ENCODE results near the gene UBE2J1. TPM values are rescaled to one million over a fixed set of nuclear protein-coding genes. Genes with fewer than 3 reads are reported as not detected.

The UBE2J1 gene
- total RNA-seq, 3 donors from 2014 or later, result 40.0 to 50.2 (median 42.2) TPM

- Histone ChIP-seq H3K9me3 (no peaks in the 10 kb centered on the region), H3K36me3 (ENCODE audit: low read depth) (no peaks in the 10 kb centered on the region), H3K4me1 (ENCODE audit: low read depth) (no peaks in the 10 kb centered on the region), H3K4me3 (no peak overlapping the region)
- TF ChIP-seq CTCF (IDR thresholded peaks at IDR 0.05), result no peak
- DNase-seq (no peak), ATAC-seq (no peak)
- intact Hi-C loops (cut with DNase I, micrococcal nuclease), result no loop called here
Observed at GRCh38 chr6:89393659-89394058, 41.1 kb upstream of the UBE2J1 start.

- H3K36me3 ChIP-seq (ENCODE audit: low read depth), result no peaks in the 10 kb centered on the region
- intact Hi-C loops (cut with DNase I, micrococcal nuclease), result no loop called here
- no peak for DNase-seq
- H3K9me3 ChIP-seq, result no peaks in the 10 kb centered on the region
- no peak for TF ChIP-seq CTCF (IDR thresholded peaks at IDR 0.05)
- no peak for ATAC-seq
- H3K4me3 ChIP-seq, result no peak overlapping the region
- H3K4me1 ChIP-seq (ENCODE audit: low read depth), result no peaks in the 10 kb centered on the region
Observed at GRCh38 chr6:89392823-89393222, 40.3 kb upstream of the UBE2J1 start.

DNA sequence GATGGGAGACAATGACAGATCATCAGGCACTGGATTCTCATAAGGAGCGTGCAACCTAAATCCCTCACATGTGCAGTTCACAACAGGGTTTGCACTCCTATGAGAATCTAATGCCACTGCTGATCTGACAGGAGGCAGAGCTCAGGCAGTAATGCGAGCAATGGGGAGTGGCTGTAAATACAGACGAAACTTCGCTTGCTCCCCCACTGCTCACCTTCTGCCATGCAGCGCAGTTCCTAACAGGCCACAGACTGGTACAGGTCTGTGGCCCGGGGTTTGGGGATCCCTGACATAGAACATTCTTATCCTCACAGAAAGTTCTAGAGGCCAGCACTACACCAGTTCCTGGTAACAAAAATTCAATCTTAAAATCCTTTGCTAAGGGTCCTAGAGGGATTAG, 36.3 kb upstream of the UBE2J1 start:
- Histone ChIP-seq H3K4me3 (no peak overlapping the region), H3K36me3 (ENCODE audit: low read depth) (no peaks in the 10 kb centered on the region), H3K9me3 (no peaks in the 10 kb centered on the region), H3K4me1 (ENCODE audit: low read depth) (no peaks in the 10 kb centered on the region)
- no peak for ATAC-seq
- intact Hi-C loops (cut with DNase I, micrococcal nuclease), result no loop called here
- no peak for DNase-seq
- no peak for TF ChIP-seq CTCF (IDR thresholded peaks at IDR 0.05)

DNA sequence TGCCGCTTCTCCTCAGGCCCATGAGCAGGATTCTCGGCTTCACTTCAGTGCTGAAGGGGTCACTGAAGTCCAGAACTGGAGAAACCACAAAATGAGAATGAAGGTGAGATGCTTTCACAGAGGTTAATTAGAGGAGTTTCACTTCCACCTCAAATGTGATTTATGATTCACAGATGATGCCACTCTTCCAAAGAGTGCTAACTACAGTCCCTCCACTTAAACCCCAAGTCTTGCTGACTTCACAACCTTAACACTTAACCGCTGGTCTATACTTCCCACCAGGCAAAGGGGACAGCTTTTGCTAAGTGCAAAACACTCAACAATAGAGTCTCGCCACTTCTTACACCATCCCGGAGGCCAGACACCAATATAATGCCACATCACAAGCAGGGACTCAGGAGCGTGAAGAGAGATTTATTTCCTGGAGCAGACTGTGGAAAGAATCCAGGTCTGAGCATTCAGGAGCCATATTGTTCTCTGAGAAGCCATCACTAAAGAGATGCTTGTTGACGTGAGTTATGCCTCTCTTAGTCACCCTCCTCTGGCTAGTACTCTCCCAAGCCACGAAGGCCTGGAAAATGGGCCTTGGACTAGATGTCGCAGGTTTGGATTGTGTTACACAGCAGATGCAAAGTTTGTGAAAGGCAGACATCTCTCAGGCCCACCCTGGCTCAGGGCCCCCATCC, 35.1 kb upstream of the UBE2J1 start:
- DNase-seq (no peak), ATAC-seq (no peak)
- no peaks in the 10 kb centered on the region for H3K4me1 ChIP-seq (ENCODE audit: low read depth)
- no peak for TF ChIP-seq CTCF (IDR thresholded peaks at IDR 0.05)
- H3K9me3 ChIP-seq, result no peaks in the 10 kb centered on the region
- H3K36me3 ChIP-seq (ENCODE audit: low read depth), result no peaks in the 10 kb centered on the region
- intact Hi-C loops (cut with DNase I, micrococcal nuclease), result no loop called here
- H3K4me3 ChIP-seq, result no peak overlapping the region

DNA sequence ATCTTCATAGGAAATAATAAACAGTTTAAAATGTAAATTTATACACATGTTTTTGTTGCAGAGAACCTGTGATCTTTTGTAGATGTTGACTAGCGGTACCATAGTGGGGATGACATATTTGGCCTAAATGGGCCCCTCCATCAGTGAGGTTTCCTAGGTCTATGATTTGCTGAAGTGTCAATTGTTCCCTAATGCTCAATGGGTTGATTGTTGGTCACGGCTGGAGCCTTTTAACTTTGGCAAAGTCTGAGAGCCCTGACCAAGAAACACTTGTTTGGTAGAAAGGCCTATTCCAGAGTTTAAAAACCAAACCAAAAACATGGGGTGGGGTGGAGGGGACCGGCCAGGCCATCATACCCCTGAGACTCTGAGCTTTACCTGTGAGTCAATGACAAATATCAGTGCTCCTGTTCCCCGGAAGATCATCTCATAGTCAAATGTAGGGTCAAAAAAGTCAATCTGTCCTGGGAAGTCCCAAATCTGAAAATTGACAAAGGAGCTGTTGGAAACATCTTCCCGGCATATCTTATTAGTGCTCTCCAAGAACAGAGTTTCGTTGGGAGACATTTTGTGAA, 34.5 kb upstream of the UBE2J1 start:
- intact Hi-C loops (cut with DNase I, micrococcal nuclease), result no loop called here
- H3K36me3 ChIP-seq (ENCODE audit: low read depth), result no peaks in the 10 kb centered on the region
- no peaks in the 10 kb centered on the region for H3K9me3 ChIP-seq
- no peaks in the 10 kb centered on the region for H3K4me1 ChIP-seq (ENCODE audit: low read depth)
- DNase-seq (no peak), ATAC-seq (no peak)
- TF ChIP-seq CTCF (IDR thresholded peaks at IDR 0.05), result no peak
- no peak overlapping the region for H3K4me3 ChIP-seq
